22Rv1 (cell line): ENCODE data around the gene MSI2.

ENCODE experiments used
- H3K27ac ChIP-seq: fragments of 450-650 bp; 2 replicates; pipeline ENCODE4 v1.5.1; 2017
- CTCF ChIP-seq: fragments of 450-650 bp; IDR thresholded peaks from 2 replicates; pipeline ENCODE4 v1.5.1; 2017; ENCODE audit warnings: mild to moderate bottlenecking
- ZFX ChIP-seq: fragments of 450-650 bp; IDR thresholded peaks from 2 replicates; pipeline ENCODE4 v1.6.1; 2017; ENCODE audit warnings: antibody characterized with exemption, borderline replicate concordance

MSI2 gene

GRCh38 chr17:57507828-57508227 lies 251.5 kb downstream of the MSI2 start:
- no peak overlapping the region for H3K27ac ChIP-seq

GRCh38 chr17:57508671-57509070 lies 252.3 kb downstream of the MSI2 start:
- TF ChIP-seq CTCF (no peak), ZFX (no peak)
- H3K27ac ChIP-seq = no peak overlapping the region

More at GRCh38 chr17:57507828-57508227, 251.5 kb downstream of the MSI2 start:
- TF ChIP-seq CTCF (no peak), ZFX (no peak)

GRCh38 chr17:57511475-57512123 lies 255.3 kb downstream of the MSI2 start:
- TF ChIP-seq ZFX = no peak
- no peak overlapping the region for H3K27ac ChIP-seq

- no peak for TF ChIP-seq ZFX
- TF ChIP-seq CTCF = no peak
- no peak overlapping the region for H3K27ac ChIP-seq
Observed at GRCh38 chr17:57512258-57512657, 255.9 kb downstream of the MSI2 start.

- no peak for TF ChIP-seq CTCF
- TF ChIP-seq ZFX = no peak
- no peak overlapping the region for H3K27ac ChIP-seq
Observed at GRCh38 chr17:57512691-57513090, 256.4 kb downstream of the MSI2 start.

GRCh38 chr17:57513569-57513968 lies 257.2 kb downstream of the MSI2 start:
- no peak overlapping the region for H3K27ac ChIP-seq
- no peak for TF ChIP-seq CTCF
- TF ChIP-seq ZFX = no peak

- TF ChIP-seq ZFX (no peak), CTCF (no peak)
Observed at GRCh38 chr17:57514614-57515013, 258.3 kb downstream of the MSI2 start.

GRCh38 chr17:57515662-57516211 lies 259.4 kb downstream of the MSI2 start:
- TF ChIP-seq CTCF = no peak
- no peak for TF ChIP-seq ZFX
- H3K27ac ChIP-seq = no peak overlapping the region

More at GRCh38 chr17:57514614-57515013, 258.3 kb downstream of the MSI2 start:
- no peak overlapping the region for H3K27ac ChIP-seq
